NCI-H524 (cell line): ENCODE measurements around the gene DNAJB4.

Experiments used
- DNase-seq, 2 experiments: peaks; one replicate each; lab custom pipeline; 2025; lab: John Stamatoyannopoulos, UW

Gene DNAJB4

GRCh38 chr1:78038071-78038470 lies 33.3 kb downstream of the DNAJB4 start:
- no peak for DNase-seq

- DNase-seq: no peak
These were observed 33.8 kb downstream of the DNAJB4 start for GRCh38 chr1:78038491-78038939.

GRCh38 chr1:78040484-78041089 lies 35.8 kb downstream of the DNAJB4 start:
- no peak for DNase-seq

GRCh38 chr1:78043436-78043835 lies 38.7 kb downstream of the DNAJB4 start:
- DNase-seq: no peak

- no peak for DNase-seq
These were observed 40.2 kb downstream of the DNAJB4 start for GRCh38 chr1:78044796-78045562.

GRCh38 chr1:78045563-78045925 lies 40.8 kb downstream of the DNAJB4 start:
- no peak for DNase-seq

- peak; percentile 22 to 65 for DNase-seq
These were observed 41.4 kb downstream of the DNAJB4 start, which contains the start of gene GIPC2 for GRCh38 chr1:78045926-78046778. GIPC2 (plus strand) TSS chr1:78045966; CDS start chr1:78046095, 129 bp downstream.

- DNase-seq: no peak
These were observed 42.4 kb downstream of the DNAJB4 start for GRCh38 chr1:78047106-78047505.

- peak; percentile 80 to 96 for DNase-seq
These were observed 42.9 kb downstream of the DNAJB4 start for GRCh38 chr1:78047631-78048030.

- no peak for DNase-seq
These were observed 43.7 kb downstream of the DNAJB4 start for GRCh38 chr1:78048446-78048845.

- peak; percentile 19 to 43 for DNase-seq
These were observed 44.7 kb downstream of the DNAJB4 start for GRCh38 chr1:78049396-78049795.

- no peak for DNase-seq
These were observed 46.3 kb downstream of the DNAJB4 start for GRCh38 chr1:78051005-78051404.

GRCh38 chr1:78052685-78053405 lies 48.1 kb downstream of the DNAJB4 start:
- no peak for DNase-seq

- no peak for DNase-seq
These were observed 48.8 kb downstream of the DNAJB4 start for GRCh38 chr1:78053498-78053897.

- DNase-seq: no peak
These were observed 49.8 kb downstream of the DNAJB4 start for GRCh38 chr1:78054559-78054958.

- no peak for DNase-seq
These were observed 50.2 kb downstream of the DNAJB4 start for GRCh38 chr1:78054972-78055371.

GRCh38 chr1:78055565-78056132 lies 50.9 kb downstream of the DNAJB4 start:
- DNase-seq: no peak

- DNase-seq: no peak
These were observed 53.9 kb downstream of the DNAJB4 start for GRCh38 chr1:78058670-78059069.

- DNase-seq: no peak
These were observed 56.3 kb downstream of the DNAJB4 start for GRCh38 chr1:78060857-78061563.

GRCh38 chr1:78061825-78062523 lies 57.2 kb downstream of the DNAJB4 start:
- no peak for DNase-seq
